NCI-H187 treated with DMSO at 0.1 percent for 48 hours (cell line): ENCODE results near the gene MYH11.
"Not testable (repeated sequence)": the region's sequence is repeated elsewhere in the genome, so short reads cannot be mapped to it uniquely, and the experiment has no call there.

Source experiments
- DNase-seq: peaks from one replicate; lab custom pipeline; 2025; lab: John Stamatoyannopoulos, UW

The MYH11 gene

GRCh38 chr16:15708997-15709396, 147.8 kb downstream of the MYH11 start:
- no peak for DNase-seq

GRCh38 chr16:15708096-15708495, 148.7 kb downstream of the MYH11 start:
- DNase-seq = no peak

- no peak for DNase-seq
Measured at GRCh38 chr16:15707332-15707731, 149.5 kb downstream of the MYH11 start.

DNA sequence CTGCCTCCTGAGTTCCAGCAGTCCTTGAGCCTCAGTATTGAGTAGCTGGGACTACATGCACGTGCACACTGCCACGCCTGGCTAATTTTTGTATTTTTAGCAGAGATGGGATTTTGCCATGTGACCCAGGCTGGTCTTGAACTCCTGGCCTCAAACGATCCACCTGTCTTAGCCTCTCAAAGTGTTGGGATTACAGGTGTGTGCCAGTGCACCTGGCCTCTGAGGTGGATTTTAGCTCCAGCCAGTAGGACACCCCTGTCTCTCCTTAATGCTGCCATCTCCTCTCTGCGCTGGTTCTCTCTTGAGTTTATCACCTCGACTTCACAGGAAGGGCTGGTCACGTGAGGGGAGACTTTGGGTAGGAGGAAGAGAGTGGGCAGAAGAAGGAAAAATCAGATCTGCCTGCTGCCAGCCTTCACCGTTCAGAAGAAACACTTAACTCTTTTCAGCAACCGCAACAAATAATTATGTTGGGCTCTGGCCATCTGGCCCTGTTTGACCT, 151.7 kb downstream of the MYH11 start:
- no peak for DNase-seq

GRCh38 chr16:15704545-15704987, 152.3 kb downstream of the MYH11 start:
- no peak for DNase-seq

DNA sequence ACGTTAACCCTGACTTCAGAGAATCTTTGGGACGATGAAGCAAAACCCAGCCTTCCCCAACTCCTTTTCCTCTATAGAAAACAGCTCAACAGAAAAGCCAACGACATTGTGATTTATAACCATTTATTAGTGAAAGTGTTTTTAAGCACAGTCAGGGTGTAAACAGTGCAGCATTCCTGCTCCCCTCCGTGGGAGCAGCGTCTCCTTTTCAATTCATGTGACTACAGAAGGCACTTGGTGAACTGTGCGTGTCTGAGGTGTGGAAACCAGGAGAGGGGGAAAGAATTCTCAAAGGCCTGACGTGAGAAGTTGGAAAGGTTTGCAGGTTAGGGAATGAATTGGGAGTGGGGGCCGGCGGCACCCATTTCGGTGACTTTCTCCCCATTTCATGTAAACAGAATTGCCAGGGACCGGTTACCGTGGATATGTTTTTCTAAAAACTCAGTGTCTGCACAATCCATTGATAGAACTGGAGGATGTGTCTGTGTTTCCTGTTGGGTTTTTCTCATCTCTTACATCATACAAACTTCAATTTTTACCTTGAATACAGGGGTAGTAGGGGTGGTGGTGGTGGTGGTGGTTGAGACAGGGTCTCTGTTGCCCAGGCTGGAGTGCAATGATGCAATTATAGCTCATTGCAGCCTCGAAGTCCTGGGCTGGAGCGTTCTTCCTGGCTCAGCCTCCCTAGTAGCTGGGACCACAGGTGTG, 153.6 kb downstream of the MYH11 start:
- no peak for DNase-seq

DNA sequence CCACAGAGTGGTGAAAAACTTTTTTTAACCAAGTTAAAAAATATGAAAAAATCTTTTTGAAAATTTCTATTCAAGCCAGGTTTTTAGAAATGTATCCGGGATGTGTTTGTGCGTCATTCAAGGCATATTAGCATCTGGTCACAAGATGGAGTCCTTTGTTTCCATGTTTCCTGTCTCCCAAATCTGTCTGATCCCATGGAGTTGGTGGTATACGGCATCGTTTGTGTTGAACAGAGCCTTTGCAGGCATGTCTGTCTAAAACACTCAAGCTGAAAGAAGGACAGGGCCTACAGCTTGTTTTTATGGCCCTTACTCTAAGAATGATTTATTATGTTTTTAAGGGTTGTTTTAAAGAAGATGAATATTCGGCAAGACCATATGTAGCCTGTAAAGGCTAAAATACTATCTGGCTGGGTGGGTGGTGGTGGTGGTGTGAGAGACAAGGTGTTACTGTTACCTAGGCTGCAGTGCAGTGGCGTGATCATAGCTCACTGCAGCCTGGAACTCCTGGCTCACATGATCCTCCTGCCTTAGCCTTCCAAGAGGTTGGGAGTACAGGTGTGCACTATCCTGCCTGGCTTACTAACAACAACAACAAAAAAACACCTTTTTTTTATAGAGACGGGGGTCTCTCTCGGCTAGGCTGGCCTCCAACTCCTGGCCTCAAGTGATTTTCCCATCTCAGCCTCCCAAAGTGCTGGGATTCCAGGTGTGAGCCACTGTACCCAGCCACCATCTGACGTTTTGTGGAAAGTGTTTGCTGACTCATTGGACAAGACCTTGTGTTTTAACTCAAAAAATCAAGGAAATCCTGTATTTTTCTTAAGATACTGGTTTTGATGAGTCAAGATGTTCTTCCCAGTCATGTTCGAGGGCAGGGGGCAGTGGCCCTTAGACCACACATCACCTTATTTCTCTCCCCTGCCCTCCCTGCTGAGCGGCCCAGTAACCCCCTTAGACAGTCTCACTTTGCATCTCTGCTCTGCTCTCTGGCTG, 154.6 kb downstream of the MYH11 start:
- no peak for DNase-seq

GRCh38 chr16:15701367-15701766, 155.5 kb downstream of the MYH11 start:
- DNase-seq = no peak

DNA sequence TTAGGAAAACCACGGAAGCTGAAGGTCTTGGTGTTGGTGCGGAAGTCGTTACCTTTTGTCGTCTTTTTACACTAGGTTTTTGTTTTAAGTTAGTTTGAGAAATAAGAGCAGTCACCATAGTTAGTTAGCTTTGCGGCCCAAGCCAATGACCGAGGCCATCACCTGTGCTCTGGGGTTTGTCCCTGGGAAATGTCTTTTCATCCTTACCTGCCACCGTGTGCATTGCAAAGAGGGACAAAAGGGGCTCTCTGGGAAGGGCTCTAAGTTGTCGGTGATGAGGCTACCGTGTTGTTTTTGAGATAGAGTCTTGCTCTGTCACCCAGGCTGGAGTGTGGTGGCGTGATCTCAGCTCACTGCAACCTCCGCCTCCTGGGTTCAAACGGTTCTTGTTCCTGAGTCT, 157.0 kb downstream of the MYH11 start:
- no peak for DNase-seq

DNA sequence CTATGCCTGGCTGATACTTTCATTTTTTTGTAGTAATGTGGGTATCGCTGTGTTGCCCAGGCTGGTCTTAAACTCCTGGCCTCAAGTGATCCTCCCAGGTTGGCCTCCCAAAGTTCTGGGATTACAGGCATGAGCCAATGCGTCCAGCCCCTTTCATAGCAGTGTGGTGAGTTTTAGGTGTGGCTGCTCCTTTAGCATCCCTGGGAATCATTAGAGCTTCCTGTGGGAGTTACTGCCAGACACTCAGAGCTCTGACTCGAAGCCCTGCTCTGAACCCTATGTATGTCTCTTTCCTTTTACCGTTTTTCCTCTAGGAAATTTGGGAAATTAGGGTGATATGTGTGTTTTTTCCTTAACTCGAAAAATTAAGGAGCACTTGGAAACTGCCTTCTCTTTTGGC, 162.3 kb downstream of the MYH11 start:
- no peak for DNase-seq

DNA sequence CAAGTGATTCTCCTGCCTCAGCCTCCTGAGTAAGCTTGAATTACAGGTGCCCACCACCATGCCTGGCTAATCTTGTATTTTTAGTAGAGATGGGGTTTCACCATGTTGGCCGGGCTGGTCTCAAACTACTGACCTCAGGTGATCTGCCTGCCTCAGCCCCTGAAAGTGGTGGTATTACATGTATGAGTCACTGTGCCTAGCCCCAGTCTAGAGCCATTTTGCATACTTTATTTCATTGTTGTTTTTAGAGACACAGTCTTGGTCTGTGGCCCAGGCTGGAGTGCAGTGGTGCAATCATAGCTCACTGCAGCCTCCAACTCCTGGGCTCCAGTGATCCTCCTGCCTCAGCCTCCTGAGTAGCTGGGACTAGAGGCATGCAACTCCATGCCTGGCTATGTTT, 164.3 kb downstream of the MYH11 start:
- DNase-seq = not testable (repeated sequence)

GRCh38 chr16:15691046-15691445, 165.8 kb downstream of the MYH11 start:
- DNase-seq = no peak

- DNase-seq = no peak
Measured at GRCh38 chr16:15690296-15690695, 166.5 kb downstream of the MYH11 start.

DNA sequence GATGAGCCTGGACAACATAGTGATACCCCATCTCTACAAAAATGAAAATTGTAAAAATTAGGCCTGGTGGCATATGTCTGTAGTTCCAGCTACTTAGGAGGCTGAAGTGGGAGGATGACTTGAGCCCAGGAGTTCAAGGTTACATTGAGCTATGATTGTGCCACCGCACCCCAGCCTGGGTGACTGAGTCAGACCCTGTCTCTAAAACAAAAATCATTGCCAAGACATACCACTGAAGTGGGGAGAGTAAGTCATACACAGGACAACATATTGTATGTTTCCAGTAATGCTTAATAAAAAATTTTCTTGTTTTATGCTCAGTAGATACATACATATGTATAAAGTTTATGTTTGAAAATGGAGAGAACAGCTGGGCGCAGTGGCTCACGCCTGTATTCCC, 167.5 kb downstream of the MYH11 start:
- no peak for DNase-seq

DNA sequence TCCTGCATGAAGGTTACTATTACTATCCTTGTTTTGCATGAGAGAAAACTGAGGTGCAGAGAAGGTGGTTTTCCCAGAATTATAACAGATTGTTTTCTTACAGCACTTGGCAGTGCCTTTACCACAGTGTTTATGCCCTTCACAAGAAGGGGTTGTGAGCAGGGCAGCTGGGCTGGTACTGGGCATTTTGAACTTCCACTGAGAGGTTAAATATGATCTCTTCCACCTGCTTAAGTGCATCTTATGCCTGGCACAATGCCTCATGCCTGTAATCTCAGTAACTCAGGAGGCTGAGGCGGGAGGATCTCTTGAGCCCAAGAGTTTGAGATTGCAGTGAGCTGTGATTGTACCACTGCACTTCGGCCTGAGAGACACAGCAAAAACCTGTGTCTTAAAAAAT, 170.5 kb downstream of the MYH11 start:
- no peak for DNase-seq

DNA sequence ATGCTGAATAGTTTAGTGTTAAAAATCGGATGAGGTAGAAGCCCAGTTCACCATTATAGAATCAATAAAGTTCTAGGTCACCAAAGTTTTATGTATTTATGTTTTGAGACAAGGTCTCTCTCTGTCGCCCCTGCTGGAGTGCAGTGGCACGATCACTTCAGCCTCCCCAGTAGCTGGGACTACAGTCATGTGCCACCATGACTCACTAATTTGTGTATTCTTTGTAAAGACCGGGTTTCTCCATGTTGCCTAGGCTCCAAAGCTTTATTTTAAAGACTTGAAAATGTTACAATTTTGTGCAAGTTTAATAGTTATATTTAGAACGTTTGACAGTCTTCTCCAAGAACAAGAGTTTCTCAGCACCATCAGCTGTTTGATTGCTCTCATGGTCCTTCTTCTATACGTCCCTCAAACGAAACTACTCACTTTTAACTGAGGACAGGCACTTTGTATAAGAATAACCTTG, 174.7 kb downstream of the MYH11 start:
- no peak for DNase-seq

DNA sequence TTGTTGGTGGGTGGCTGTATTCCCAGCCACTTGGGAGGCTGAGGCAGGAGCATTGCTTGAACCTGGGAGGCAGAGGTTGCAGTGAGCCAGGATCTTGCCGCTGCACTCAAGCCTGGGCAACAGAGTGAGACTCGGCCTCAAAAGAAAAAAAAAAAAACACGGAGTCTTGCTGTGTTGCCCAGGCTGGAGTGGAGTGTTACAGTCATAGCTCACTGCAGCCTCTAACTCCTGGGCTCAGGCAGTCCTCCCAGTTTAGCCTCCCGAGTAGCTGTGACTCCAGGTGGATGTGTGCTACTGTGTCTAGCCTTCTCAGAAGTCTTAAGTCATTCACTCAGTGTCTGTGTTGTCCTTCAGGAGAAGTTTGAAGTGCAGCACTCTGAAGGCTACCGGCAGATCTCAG, 179.4 kb downstream of the MYH11 start:
- DNase-seq = no peak

DNA sequence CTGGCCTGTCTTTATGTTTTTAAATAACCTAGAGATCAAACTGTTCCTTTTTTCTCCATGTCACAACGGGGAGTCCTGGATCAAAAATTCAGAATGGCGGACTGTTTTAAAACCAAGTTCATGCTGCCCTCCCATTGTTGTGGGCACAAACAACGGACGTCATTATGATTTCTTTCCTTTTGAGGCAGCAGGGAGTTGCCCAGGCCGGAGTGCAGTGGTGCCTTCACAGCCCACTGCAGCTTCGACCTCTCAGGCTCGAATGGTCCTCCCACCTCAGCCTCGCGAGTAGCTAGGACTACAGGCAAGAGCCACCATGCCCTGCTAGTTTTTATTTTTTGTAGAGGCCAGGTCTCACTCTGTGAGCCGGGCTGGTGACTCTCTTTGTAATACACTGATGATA, 180.3 kb downstream of the MYH11 start:
- no peak for DNase-seq

- DNase-seq = no peak
Measured at GRCh38 chr16:15674571-15674970, 182.3 kb downstream of the MYH11 start.

DNA sequence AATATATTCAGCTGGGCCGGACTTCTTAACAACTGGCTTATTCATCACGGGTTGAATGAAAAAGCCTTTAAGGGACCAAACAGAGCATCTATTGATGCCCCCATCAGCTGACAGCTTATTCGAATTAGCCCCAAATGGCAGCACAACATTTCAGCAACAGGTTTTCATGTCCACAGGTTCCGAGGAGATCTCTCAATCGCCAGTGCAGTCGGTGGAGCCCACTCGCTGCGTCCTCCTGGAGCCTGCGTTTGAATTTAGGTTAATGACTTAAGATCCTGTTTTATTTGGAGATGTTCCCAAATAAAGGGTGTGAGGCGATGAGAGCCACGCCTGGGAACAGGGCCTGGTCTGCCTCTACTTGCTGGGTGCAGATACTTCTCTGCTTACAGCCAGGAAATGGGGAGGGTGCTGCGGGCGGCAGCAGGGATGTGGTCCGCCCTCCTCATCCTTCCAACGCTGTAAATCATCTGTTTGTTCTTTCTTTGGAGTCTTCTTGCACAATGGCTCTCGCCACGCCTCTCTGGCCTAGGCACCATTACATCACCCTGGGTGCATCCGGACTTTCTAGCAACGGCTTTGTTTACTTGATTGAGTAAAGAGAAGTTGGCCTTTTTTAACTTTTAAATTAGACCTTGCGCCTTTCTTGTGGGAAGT, 184.2 kb downstream of the MYH11 start:
- no peak for DNase-seq

GRCh38 chr16:15672127-15672513, 184.7 kb downstream of the MYH11 start:
- DNase-seq = not testable (repeated sequence)

DNA sequence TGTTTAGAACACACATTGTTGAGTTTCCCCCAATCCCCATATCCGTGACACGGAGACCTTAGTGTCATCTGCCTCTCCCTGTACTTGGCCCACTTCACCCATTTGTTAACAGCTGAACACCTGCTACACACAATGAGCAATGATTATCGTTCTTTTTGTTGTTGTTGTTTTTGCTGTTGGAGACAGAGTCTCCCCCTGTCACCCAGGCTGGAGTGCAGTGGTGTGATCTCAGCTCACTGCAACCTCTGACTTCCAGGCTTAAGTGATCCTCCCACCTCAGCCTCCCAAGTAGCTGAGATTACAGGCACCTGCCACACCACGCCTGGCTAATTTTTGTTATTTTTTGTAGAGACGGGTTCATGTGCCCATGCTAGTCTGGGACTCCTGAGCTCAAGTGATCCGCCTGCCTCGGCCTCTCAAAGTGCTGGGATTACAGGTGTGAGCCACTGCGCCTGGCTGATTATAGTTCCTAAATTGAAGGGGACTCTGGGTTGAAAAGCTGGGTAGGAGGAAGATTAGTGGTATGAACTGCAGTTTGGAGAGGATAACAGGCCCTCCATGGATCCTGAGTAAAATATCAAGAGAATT, 185.2 kb downstream of the MYH11 start:
- DNase-seq = no peak
